Measurements from ENCODE around the gene KRT4. TPM values are rescaled to one million over a fixed set of nuclear protein-coding genes. Genes with fewer than 3 reads are reported as not detected.

The KRT4 gene
- total RNA-seq, 1 donor from 2014 or later = 1,276 TPM

DNA sequence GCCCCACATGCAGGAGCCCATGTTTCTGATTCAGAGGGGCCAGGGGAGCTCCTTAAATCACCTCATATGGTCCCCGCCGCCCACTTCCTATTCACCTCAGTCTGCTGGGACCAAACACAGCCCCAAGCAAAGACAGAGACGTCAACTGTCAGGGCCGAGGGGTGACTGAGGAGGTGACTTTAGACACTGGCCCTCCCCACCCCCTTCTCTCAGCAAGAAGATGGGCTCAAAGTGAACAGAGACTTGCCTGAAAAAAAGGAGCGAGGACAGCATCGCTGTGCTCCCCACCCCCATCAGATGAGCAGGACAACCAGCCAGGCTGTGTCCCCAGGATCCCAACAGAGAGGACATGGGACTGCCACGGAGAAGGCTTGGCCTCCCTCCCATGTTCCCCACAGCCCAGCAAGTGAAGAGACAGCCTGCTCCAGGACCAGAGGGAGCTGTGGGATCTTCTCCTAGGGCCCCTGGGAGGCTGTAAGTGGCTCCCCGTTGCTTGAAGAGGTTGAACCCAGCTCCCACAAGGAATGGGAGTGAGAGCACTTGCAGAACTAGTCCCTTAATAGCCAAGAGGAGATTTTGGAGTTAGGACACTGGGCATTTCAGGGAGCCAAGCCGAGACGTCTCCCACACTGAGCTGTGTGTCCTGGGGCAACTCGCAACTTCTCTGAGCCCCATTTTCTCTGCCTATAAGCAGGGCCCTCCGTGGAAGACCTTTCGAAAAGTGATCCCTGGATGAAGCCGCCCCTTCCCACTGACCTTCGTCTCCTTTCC is 21.5 kb upstream of the KRT4 start:
- no peaks in the 10 kb centered on the region for H3K9me3 Mint-ChIP-seq
- TF ChIP-seq CTCF (conservative IDR thresholded peaks at IDR 0.05) = no peak
- H3K27ac Mint-ChIP-seq = no peak overlapping the region
- H3K27me3 Mint-ChIP-seq = peaks cover 38% of the 10 kb centered on the region
- no peaks in the 10 kb centered on the region for H3K36me3 Mint-ChIP-seq
- H3K4me1 Mint-ChIP-seq (ENCODE audit: unreplicated experiment) = no peaks in the 10 kb centered on the region
- H3K4me3 Mint-ChIP-seq = no peak overlapping the region
- DNase-seq (ENCODE audit: extremely low spot score, unreplicated experiment) = no peak

DNA sequence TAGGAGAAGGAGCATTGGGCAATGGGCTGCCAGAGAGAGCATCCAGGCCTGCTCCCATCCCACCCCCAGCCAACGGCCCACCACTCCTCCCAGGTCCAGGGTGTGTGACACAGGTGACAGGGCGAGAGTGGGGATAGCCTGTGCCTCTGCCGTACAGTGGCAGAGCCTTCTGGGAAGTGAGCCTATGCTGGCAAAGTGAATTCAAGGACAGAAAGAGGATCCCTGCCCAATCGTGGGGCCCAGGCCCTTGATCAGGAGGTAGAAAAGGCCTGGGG is 20.7 kb upstream of the KRT4 start:
- Mint-ChIP-seq H3K4me1 (ENCODE audit: unreplicated experiment) (no peaks in the 10 kb centered on the region), H3K9me3 (no peaks in the 10 kb centered on the region), H3K36me3 (no peaks in the 10 kb centered on the region), H3K4me3 (no peak overlapping the region), H3K27ac (no peak overlapping the region), H3K27me3 (peaks cover 38% of the 10 kb centered on the region)
- TF ChIP-seq CTCF (conservative IDR thresholded peaks at IDR 0.05) = no peak
- DNase-seq (ENCODE audit: extremely low spot score, unreplicated experiment) = no peak

- no peak within 1 kb of the TSS for H3K4me3 Mint-ChIP-seq
Measured at GRCh38 chr12:52833922-52834726, 20.2 kb upstream of the KRT4 start, which contains the start of gene KRT79. KRT79 (minus strand) TSS chr12:52834311; CDS start chr12:52834260, 51 bp downstream.

DNA sequence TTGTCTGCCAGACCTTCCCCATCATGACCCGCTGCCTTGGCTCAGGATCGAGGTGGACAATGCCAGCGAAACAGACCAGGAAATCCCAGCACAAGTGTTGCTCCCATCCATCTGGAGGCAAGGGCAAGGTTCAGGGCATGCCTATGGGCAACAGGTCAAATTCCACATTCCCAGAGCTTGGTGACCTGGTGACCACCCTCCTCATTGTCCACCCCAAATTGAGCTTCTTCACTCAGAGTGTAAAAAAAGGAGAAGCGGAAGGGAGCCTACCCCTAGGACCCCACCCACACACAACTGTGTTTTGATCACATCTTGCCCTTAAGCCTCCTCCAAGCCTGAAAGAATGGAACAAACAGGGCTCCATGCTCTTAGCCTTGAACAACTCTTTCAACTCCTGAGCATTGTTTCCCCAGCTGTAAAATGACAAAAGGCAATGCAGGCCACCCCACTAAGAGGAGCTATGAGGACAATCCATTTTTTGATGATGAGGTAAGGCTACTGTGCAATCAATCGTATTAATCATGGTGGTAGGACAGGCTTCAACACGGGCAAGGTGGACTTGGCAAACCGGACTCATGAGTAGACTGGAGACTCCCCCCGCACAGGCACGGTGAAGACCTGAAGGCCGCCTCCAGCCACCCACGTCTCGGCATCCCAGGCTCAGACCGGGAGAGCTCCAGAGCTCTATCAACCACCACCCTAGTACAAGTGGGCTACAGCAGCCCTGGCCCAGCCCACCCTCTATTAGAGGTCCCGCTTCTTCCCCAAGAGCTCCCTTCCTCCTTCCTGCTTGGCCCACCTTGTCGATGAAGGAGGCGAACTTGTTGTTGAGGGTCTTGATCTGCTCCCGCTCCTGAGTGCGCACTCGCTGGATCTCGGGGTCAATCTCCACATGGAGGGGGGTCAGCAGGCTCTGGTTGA is 19.3 kb upstream of the KRT4 start:
- no peaks in the 10 kb centered on the region for H3K9me3 Mint-ChIP-seq
- peaks cover 34% of the 10 kb centered on the region for H3K27me3 Mint-ChIP-seq
- H3K36me3 Mint-ChIP-seq = no peaks in the 10 kb centered on the region
- H3K4me1 Mint-ChIP-seq (ENCODE audit: unreplicated experiment) = no peaks in the 10 kb centered on the region
- H3K4me3 Mint-ChIP-seq = no peak overlapping the region
- TF ChIP-seq CTCF (conservative IDR thresholded peaks at IDR 0.05) = no peak
- no peak for DNase-seq (ENCODE audit: extremely low spot score, unreplicated experiment)
- no peak overlapping the region for H3K27ac Mint-ChIP-seq

More at GRCh38 chr12:52833922-52834726, 20.2 kb upstream of the KRT4 start, which contains the start of gene KRT79:
- Mint-ChIP-seq H3K36me3 (no peaks in the 10 kb centered on the region), H3K27me3 (peaks cover 34% of the 10 kb centered on the region), H3K4me1 (ENCODE audit: unreplicated experiment) (no peaks in the 10 kb centered on the region), H3K9me3 (no peaks in the 10 kb centered on the region), H3K27ac (no peak within 1 kb of the TSS)
- no peak for DNase-seq (ENCODE audit: extremely low spot score, unreplicated experiment)
- TF ChIP-seq CTCF (conservative IDR thresholded peaks at IDR 0.05) = no peak

DNA sequence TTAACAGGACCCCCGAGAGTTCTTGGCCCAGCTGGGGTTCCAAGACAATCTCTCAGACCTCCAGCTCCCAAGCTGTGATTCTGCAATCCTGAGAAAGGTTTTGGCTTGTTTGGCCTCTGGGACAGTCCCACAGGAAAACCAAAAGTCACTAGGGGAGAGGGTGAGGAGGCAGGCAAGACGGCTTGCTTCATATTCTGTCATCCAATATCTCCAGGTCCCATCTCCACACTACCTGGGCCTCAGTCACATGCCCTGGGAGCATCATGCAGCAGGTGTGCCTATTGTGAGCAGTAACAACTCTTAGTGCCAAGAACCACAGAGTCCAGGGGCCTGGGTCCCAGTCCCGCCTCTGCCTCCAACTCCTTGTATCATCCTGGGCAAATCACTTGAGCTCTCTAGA is 18.5 kb upstream of the KRT4 start:
- H3K27ac Mint-ChIP-seq = no peak overlapping the region
- no peak overlapping the region for H3K4me3 Mint-ChIP-seq
- TF ChIP-seq CTCF (conservative IDR thresholded peaks at IDR 0.05) = no peak
- no peak for DNase-seq (ENCODE audit: extremely low spot score, unreplicated experiment)
- no peaks in the 10 kb centered on the region for H3K36me3 Mint-ChIP-seq
- H3K4me1 Mint-ChIP-seq (ENCODE audit: unreplicated experiment) = no peaks in the 10 kb centered on the region
- H3K9me3 Mint-ChIP-seq = no peaks in the 10 kb centered on the region
- peaks cover 28% of the 10 kb centered on the region for H3K27me3 Mint-ChIP-seq
